H4 (cell line): ENCODE data around the gene AUTS2. TPM values are rescaled to one million over a fixed set of nuclear protein-coding genes. Genes with fewer than 3 reads are reported as not detected.

Source experiments
- DNase-seq: peaks from one replicate; pipeline ENCODE4 v3.0.0-alpha.2; 2015; ENCODE audit warnings: low spot score
- total RNA-seq: library from RNA; depleted of rRNA; stranded (reverse); fragments of >200 nt; shearing (Covaris generic); gene quantifications from 2 replicates; pipeline ENCODE4 v1.2.3, GENCODE V29; 2014

The AUTS2 gene
- total RNA-seq, 1 experiment from 2014 or later, result 4.1 TPM

DNA sequence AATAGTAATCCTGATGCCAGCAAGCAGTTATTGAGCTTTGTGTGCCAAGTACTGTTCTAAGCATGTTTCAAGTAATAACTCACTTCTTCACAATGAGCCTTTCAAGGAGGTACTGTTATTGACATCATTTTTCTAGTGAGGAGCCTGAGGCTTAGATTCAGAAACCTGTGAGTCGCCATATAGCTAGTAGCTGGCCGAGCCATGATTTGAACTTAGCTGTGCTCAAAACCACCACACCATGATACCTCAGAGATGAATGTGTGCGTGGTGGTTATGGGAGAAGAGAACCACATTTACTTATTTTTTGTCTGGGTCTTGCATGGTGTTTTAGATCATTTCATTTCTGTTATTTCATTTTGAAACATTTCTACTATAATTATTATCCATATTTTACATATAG, 578.9 kb downstream of the AUTS2 start:
- DNase-seq, result peak; percentile 23

DNA sequence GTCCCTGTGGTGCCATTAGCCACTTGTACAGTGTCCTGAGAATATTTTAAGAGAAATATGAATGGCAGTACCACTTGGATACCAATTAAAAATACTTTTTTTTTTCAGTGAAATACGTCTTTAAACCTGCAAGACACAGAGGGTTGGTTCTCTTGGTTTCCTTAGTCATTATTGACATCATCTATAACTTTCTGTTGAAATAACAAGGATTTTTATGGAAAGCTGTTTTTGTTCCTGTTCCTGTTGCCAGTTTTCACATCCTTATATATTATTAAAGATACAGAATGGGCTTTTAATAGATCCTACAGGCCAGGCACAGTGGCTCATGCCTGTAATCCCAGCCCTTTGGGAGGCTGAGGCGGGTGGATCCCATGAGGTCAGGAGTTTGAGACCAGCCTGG, 579.9 kb downstream of the AUTS2 start:
- no peak for DNase-seq

DNA sequence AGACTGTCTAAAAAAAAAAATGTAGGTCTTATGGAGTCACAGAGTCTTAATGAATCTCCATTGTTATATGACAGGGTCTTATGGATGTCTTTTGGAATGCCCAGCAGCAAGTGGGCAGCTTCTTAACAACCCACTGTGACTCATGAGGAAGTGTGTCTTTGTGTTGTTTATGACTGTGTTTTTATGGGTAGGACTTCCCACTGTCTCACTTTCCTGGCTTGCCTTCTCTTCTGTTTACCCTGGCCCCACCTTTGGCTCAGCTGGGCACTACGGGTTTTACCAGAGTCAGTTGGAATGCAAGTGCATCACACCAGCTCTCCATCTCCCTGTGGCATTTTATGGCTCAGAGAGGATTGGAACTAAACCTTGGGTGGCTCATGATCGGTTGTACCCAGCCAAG, 580.5 kb downstream of the AUTS2 start:
- peak; percentile 88 for DNase-seq

DNA sequence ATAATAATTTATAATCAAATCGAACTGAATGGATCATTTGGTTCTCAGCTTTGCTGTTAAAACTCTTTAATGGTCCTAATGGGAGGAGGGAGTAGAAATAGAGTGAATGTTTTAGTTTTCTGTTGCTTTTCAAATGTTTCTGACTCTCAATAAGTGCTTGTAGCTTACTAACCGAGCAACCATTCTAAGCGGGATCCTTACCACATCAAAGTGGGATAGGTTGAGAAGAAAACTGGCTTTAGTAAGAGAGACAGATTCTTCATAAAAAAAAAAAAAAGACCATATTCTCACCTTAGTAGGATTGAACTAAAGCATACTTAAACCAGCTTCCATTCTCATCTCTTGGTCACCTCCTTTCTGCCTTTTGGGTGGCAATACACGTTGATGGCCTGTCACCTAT, 584.2 kb downstream of the AUTS2 start:
- DNase-seq, result no peak

DNA sequence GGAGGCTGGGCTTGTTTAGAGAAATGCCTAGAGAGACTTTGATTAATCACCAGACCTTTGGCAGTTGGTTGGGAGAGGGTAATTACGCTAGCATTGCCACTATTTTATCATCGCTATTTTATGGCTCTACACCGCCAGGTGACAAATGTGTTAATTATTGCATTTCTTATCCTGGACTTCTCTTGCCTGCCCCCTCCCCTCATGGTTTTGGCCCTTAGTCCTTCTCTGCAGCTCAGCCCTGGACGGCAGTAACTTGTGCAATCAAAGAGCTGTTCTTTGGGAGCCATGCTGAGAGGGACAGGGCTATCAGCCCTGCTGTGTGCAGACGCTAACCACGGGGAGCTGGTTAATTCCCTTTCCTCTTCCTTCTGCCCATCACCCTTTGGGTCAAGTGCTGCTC, 585.0 kb downstream of the AUTS2 start:
- DNase-seq, result no peak

DNA sequence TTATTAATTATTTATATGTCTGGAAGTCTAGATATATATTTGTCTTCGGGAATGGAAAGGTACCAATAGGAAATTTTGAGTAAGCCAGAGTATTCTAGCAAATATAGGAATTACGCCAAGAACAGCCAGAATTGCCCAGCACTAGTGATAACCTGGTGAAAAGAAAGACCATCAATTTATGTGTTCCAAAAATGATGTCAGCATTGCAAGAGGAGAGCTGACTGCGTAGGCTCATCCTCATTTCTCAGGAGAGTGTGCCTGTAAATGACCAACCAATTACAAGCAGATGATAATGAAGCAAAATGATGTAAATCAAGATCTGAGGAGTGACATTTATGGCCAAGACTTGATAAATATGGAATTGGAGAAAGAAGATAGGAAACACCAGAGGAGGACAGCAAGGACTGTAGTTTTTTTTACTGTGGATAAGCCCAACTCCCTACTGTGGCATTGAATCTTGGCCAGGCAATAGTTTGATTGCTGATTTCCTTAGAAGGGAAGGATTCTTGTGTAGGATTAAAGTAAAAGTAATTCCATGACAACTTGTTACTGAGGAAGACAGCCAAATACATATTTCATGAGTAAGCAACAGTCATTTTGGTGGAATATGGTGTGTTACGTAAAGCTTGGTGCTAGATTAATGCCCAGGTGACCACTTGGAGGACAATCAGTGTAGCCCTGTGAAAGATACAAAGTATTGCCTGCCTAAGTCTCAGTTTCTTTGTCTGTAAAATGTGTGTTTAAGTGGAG, 590.8 kb downstream of the AUTS2 start:
- no peak for DNase-seq

DNA sequence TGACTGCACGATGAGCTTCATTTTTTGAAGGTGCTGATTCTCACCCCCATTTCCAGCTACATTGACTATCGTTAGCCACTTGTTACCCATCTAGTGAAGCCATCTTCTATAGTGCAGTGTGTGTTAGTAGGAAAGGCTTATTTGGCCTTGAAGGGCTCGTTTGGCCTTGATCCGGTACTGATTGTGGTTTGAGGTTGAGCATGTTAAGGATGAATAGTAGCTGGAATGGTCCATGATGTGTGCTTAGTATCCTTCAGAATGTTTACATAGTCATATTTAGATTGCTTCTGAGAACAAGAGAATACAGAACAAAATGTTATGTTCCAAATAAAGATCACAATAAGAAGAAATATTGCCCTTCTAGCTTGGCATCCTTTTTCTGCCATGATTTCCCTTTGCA, 591.5 kb downstream of the AUTS2 start:
- no peak for DNase-seq

DNA sequence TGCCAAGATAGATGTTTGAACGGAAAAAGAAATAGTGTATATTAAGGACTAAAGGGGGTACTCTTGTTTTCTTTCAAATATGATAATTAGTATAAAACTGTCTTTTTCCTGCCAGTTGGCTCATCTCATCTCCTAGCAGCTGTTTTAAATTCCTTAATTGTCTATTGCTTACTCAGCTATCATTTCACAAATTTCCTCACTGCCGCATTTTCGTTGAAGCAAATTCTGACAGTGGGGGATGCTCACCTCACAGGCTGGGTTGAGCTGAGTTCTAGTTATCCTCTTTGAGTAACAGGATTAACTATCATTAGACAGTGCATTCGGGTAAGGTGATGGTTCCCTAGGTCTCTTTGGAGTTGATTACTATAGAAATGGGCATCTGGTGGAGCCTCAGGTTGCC, 592.0 kb downstream of the AUTS2 start:
- DNase-seq, result no peak

DNA sequence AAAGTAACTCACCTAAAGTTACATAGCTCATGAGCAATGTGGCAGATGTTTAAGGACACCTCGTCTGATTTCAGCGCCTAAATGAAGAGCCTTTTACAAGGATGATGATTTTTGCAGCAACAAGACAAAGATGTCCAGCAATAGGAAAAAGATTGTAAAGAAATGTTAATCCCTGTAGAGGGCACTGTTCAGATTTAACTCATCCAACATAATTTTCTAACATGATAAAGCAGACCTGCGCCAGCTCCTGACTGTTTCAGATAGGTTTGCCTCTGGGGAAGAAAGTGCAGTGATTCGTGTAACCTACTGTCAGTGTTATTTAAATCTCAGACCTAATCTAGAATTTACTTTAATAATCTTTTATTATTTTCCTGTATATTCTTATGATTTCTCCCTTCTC, 595.2 kb downstream of the AUTS2 start:
- peak; percentile 40 for DNase-seq

DNA sequence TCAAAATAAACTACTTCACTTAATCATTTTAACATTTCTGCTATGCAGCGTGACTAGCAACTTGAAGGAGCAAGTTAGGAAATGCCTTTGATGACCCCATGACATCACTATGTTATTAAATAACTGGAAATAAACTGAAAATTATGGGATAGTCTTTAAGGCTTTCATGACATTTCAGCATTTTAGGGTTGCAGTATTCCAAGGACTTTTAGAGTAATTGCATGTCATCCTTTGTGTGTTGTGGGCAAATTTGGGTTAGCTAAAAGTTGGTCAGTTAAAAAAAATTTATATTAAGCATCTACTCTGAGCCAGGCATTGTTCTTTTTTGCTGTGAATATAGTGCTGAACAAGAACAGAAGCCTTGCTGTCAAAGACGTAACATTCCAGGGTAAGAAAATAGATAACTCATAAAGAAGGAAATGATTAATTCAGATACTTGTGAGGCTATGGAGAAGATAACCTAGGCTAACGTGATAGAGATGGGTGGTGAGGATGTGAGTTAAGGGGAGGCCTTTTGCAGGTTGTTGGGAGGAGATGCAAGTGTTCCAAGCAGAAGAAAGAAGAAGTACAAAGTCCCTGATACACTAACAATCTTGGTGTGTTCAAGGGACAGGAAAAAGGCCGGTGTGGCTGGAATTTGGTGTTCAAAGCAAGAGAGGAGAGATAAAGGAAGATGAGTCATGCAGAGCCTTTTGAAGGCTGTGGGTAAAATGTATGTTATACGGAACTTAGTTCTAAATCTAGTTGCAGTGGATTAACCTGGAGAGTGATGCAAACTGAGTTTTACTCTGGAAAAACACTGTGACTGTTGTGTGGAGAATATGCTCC, 610.2 kb downstream of the AUTS2 start:
- no peak for DNase-seq

DNA sequence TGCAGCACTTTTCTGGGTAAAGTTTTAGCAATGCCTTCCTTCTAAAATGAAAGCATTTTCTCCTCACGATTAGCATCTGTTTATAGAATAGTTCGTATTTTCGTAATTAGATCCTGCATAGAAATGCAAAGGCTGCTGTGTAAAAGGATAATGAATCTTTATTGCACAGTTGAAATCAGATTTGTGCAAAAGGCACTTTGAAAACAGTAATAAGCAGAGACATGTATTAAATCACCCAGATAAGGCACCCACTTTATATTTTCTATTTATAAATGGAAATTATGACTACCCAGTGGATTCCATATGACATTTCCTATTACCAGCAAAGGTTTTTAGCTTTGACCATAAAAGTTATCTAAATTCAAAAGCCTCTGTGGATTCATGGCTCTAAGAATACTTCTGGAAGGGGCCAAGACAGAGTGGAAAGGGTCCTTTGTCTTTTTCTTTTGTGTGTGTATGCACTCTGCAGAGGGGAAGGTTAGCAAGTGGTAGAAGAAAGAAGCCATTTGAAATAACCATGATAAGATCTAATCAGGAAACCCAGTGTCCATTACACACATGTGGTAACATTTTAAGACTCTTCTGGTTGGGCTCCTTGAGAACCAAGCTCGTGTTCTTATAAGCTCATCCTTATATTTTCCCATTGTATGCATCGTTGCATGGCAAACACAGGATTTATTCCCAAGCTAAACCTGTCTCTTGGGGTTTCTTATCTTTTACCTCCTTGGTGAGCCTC, 612.1 kb downstream of the AUTS2 start:
- DNase-seq, result no peak

DNA sequence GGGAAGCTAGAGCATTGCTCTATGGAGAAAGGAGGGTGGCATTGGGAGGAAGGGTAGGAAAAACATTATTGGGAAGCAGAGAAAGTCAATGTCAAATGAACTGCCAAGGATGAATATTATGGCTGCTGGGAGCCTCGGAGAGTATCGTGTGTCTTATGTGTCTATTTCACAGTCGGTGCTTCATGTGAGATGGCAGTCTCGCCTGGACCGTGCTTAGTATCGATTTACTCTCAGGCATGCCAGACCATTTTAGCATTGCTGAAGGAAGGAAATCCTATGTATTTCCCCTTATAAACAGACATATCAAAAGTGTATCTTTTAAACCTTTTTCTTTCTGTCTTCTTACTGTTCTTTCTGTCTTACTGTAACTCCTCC, 612.6 kb downstream of the AUTS2 start:
- no peak for DNase-seq

DNA sequence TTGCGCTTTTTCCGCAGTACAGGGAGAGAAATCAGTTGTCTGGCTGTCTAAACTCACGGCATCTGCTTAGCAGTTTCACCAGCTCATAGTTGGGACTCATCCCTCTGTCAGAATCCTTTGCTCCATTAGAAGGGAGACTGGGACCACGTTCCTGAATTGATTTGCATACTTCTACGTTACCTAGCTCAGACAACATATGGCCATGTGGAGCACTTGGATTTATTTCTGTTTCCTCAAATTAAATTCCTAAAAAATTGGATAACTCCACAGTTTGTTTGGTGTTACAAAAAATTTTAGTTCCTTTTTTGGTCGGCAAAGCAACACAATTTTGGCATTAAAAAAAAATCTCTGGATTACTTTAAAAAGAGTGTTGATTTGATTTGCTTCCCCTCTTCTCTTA, 614.0 kb downstream of the AUTS2 start:
- no peak for DNase-seq

DNA sequence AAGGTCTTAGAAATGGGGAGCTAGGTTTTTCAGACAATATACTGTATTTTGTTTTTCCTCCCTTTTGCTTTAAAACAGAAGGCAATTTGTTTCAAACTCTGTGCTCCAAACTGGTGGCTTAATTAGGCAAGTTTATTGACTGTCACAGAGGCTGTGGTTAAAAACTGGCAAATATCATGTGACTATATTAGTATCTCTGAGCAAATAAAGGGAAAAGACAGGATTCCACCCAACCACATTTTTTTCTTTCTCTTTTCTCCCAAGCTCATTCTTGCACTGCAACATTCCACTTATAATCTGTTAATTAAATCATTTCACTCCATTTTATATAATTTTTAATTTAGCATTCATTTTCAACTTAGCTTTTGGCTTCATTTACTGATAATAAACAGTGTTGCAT, 615.8 kb downstream of the AUTS2 start:
- no peak for DNase-seq

DNA sequence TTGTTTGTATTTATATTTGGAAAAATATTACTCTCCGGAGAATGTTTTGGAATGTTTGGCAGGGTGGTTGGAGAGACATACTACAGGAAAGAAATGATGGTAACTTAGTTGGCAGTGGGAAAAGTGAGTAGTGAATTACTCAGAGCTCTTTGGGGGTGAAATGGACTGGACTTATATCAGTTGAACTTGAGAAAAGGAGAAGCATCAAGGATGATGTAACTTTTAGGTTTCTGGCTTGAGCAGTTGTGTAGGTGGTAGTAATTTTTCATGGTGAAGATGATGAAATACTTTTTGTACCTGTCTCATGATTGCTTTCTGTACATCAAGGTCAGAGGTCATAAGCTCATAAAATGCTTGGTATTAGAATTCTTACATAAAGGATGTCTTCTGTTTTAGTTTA, 617.2 kb downstream of the AUTS2 start:
- DNase-seq, result no peak

DNA sequence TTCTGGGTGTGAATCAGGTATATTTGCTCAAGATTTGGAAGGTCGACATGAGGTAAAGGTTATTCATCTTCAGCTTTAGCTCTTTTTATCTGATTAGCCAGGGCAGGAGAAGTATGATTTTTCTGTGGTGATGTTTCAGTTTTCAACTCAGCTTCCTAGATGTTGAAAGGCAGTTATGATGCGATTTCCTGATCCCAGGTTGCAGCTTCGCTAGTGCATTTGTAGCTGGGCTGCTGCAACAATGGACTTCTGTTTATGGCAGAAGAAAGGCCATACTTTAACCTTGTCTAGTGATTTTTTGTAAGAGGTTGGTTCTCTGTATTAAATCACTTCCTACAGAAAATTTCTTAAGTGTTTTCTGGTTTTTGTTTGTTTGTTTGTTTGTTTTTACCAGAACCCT, 619.3 kb downstream of the AUTS2 start:
- DNase-seq, result no peak

DNA sequence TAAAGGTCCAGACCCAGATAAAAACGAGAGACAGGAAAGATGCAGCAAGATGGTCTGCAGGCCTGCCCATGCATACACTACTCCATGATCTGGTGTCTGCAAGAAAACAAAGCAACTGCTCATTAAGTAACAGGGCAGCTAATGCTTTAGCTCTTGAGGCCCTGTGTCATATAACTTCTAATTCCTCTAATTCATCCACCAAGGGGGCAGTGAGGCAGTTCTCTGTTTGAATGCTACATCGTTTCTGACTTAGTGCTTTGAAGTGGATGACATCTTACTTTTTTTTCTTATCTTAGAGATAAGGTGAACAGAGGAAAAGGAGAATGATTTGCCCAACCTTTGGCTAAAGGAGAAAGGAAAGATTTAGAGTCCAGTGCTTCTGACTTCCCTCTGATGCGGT, 619.7 kb downstream of the AUTS2 start:
- no peak for DNase-seq

DNA sequence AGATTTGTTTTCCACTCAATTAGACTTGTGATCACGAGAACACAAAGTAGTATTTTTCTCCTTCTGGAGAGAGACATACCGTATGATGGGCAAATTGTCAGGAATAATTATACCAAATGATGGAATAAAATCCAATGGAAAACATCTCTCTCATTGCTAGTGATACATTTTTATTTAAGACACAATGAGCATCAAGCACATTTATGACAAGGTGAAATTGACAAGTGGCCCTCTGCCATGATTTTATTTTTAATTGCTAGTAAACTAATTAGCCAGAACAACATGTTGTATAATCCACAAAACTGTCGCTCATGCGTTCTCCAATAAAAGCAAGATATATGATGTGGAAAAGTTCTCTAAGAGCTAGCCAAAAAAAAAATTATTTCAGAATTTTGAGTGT, 620.8 kb downstream of the AUTS2 start:
- DNase-seq, result no peak

DNA sequence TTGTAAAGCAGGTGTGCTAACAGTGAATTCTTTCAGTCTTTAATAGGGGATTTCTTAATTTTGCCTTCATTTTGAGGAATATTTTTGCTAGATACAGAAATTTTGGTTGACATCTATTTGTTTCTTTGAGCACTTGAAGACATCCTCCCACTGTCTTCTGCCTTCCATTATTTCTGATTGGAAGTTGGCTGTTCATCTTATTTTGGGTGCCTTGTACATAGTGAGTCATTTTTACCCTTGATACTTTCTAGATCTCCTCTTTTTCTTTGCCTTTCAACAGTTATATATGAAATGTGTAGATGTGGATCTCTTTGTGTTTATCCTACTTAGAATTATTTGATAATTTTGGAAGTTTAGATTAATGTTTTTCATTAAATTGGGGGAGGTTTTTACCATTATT, 631.0 kb downstream of the AUTS2 start:
- DNase-seq, result no peak

DNA sequence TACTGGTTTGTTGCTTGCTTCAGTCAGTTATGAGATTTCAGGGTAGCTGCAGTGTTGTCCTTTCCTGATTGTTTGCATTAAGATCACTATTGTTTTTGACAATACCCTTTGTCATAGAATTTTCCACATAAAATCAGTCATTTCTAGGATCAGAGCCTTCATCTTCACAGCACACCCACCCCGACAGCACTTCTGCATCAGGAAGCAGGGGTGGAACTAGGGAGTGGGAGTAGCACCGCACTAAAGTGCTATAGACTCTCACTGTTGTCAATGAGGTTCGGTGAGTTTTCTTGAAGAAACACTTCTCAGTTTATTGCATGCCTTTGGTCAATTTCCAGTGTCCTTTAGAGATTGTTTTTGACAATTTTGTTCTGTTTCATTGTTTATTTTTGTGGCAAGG, 632.5 kb downstream of the AUTS2 start:
- no peak for DNase-seq

DNA sequence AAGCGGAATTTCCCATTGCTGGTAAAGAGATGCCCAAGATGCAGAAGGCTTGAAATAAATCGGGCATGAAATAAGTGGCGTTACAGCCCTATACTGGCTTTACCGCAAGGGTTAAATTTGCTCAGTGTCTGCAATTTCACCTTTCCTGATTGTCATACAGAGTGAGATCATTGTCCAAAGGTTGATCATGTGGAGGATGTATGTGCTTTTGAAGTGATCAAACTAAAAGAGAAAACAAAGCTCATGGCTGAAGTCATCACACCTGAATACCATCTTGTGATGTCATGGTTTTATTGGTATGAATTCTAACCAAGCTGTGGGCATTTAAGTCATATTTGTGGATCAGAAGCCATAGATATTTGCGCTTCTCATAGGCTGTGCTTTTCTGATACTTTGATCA, 635.5 kb downstream of the AUTS2 start:
- no peak for DNase-seq

DNA sequence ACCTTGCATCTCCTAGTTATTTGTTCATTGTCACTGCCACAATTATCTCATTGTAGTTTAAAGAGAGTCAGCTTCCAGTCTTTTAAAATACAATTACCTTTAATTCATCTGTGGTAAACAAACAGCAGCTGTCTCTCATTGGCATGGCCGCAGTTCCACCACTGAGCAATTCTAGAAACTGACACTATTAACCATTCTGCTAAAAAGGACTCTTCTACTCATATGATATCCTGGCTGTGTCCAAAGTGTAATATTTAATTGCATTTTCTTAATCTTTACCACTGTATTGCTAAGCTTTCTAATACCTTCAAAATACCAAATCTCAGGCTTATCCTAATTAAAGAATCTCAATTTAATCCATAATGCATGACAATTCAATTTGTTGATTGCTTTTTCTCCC, 639.0 kb downstream of the AUTS2 start:
- DNase-seq, result no peak
